ENCODE data around the gene NHP2.

NHP2 gene

DNA sequence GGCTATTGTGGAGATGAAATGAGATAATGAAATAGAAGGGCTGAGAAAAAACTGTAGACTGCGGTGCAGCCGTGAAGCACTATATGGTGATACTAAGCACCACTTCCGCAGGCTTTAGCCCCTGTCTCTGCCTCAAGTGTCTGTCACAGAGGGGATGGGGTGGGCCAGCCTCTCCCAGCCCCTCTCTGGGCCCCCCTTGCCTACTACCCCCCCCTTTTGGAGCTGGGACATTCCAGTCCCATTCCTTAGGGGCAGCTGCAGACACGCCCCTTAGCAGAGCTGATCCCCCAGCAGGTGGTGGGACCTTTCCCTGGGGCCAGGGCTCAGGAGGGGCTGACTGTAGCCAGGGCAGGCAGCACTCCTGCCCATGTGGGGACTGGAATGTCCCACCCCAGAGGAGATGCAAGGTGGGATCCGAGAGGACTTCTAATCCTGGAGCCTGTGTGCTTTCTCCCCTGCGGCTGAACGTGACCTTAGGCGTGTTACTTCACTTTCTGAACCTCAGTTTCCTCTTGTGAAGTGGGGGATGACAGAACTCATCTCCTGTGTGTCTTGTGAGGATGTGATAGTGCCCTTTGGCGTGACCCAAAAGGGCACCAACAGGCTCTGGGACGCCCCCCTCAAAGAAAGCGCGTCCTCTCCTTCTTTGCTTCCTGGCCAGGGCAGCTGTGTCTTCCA lies 38.4 kb downstream of the NHP2 start:
- in situ Hi-C loops (cut with MboI; ENCODE audit: low sequenced_read_pairs), result no loop called here

DNA sequence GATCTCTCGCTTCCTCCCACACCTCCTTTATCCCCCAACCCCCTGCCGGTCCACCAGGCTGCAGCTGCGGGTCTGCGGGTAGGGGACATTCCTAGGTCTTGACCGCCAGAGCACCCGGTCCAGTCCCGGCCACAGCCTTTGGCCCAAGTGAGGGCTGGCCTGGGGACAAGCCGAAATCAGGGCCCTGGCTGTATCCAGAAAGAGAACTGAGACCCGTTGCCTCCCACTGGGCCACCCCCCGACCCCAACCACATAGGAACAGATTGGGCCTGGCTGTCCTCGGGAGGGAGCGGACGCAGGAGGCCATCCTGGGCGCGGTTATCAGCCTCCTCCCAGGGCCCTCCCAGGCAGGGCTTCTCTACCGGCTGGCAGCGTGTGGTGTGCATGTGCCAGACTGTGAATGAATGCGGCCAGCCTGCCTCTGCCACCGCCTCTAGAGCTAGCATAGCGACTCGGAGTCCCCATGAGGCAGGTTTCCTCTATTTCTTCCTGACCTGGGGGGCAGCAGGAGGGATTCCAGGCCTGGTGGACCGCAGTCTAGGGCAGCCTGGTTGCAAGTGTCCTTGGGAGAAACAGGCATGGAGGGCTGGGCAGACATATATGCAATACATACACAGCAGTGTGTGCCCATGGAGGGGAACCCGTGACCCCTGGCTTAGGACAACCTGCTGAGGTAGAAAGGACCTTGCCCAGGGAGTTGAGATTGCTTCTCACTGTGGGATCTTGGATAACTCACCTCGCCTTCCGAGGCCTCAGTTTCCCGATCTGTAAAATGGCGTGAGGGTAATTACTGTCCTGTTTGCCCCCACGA lies 39.2 kb downstream of the NHP2 start:
- in situ Hi-C loops (cut with MboI; ENCODE audit: low sequenced_read_pairs), result no loop called here

DNA sequence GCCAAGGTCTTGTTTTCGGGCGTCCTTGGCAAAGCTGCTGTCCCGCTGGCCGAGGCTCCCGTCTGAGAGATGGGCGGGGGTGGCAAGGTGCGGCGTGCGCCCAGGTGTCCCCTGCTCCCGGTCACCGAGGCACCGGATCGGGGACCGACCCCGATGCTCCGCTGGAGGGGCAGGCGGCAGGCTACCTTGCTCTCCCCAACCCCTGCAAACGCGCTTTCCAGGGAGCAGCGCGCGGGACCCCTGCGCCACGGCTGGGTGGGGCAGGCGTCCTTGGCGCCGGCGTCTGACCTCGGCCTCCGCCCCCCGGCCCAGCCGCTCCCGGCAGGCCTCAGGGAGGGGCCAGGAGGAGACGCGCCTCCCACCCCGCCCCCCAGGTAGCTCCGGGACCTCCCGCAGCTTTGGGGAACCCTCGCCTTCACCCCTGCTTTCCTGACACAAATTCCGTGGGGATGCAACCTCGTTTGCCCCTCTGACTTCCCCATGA lies 39.8 kb downstream of the NHP2 start:
- in situ Hi-C loops (cut with MboI; ENCODE audit: low sequenced_read_pairs), result no loop called here

DNA sequence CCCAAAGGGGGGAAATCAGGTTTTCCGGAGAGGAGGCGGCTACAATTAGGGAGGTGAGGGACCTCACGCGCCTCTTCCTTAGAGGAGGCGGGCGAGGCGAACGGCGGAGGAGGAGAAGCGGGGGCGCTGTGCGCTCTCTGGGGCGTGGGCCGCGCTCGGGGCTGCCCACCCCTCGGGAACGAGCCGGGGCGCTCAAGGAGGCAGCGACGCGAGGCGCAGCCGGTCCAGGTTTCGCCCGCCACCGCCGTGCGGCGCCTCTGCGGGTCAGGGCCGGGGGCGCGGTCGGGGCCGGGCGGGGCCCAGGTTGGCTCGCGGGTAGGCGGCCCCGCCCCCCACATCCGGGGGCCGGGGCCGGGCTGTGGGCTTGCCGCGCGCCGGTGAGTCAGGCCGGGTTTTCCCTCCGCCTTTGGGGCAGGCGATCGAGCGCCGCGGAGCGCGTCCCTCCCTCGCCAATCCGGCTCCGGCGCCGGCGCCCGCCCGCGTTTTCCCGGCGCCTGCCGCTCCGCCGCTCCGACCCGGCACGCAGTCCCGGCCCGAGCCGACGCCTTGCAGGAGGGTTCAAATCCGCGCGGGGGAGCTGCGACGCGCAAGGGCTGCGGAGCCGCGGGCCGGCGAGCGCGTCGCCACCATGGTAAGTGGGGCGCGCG lies 40.4 kb downstream of the NHP2 start, which contains the start of gene N4BP3:
Gene N4BP3, plus strand, starts transcription at position 392 of the 647 bp plus-strand sequence. CDS start 6,052 bp downstream, outside the sequence.
- in situ Hi-C loops (cut with MboI; ENCODE audit: low sequenced_read_pairs), result no loop called here

DNA sequence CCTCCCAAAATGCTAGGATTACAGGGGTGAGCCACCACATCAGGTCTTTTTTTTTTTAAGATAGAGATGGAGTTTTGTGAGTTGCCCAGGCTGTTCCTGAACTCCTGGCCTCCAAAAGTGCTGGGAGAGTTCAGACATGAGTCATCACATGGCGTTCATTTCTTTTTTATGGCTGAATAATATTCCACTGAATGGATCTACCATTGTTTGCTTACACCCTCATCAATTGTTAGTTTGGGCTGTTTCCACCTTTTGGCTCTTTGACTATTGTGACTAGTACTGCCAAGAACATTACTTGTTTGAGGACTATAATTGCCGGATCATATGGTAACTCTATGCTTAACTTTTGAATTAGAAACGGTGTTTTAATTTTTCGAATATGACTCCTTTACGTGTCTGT lies 41.1 kb downstream of the NHP2 start:
- in situ Hi-C loops (cut with MboI; ENCODE audit: low sequenced_read_pairs), result no loop called here

DNA sequence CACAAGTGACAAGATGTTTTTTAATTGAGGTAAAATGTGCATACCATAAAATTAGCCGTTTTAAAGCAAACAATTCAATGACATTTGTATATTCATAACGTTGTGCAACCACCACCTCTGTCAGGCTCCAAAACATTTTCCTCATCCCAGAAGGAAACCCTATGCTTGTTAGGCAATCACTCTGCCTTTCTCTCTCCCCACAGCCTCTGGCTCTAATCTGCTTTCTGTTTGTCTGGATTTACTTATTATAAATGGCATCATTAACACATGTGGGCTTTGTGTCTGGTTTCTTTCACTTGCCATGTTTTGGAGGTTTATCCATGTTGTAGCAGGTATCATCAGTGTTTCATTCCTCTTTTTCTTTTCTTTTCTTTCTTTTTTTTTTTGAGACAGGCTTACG lies 41.8 kb downstream of the NHP2 start:
- in situ Hi-C loops (cut with MboI; ENCODE audit: low sequenced_read_pairs), result no loop called here

DNA sequence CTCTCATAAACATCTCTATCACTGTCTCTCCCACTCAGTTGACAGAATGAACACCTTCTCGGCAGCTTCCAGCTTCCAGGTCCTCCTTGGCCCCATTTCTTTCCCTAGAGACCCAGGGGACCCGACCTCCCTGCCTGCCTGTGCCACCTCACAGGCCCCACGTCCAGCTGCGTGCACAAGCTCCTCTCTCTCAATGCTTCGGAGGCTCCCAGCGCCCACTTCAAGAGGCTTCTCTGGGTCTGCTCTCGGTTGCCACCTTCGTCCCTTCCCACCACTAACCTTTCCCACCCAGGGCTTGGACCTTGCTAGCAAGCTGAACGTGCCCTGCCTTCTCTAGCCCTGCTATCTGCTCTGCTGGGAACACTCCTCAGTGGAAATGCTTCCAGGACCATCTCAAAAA lies 43.2 kb downstream of the NHP2 start:
- in situ Hi-C loops (cut with MboI; ENCODE audit: low sequenced_read_pairs), result no loop called here

DNA sequence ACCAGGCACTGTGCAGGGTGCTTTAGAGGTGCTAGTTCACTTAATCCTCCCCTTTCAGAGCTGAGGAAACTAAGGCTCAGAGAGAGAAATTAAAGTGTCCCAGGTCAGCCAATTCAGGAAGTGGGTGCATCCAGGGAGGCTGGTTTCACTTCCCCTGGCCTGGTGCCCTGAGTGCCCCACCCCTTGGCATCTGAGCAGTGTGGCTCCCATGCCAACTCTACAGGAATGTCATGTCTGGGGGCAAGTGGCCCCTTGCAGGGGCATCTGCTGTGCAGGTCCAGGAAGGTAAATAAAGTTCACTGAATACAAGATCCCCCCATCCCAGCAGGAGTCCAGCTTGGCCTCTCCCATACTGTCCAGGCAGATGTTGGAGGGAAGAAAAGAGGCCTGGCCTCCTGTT lies 44.7 kb downstream of the NHP2 start:
- in situ Hi-C loops (cut with MboI; ENCODE audit: low sequenced_read_pairs), result no loop called here

DNA sequence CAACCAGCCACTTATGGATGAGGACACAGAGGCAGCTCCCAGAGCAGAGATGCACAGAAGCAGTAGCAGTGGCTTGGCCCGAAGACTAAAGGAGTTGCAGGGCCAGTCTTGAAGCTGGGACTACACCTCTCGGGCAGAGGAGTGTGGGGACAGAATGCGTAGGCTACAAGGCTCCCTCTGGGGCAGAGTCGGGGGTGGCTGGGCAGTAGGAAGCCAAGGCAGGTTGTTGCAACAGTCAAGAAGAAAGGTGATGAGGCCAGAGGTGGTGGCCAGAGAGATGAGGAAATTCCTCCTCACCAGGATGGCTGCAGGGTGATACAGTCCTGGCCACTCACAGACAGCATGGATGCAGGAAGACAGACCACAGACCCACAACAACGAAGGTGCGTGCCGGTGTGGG lies 45.2 kb downstream of the NHP2 start:
- in situ Hi-C loops (cut with MboI; ENCODE audit: low sequenced_read_pairs), result no loop called here

DNA sequence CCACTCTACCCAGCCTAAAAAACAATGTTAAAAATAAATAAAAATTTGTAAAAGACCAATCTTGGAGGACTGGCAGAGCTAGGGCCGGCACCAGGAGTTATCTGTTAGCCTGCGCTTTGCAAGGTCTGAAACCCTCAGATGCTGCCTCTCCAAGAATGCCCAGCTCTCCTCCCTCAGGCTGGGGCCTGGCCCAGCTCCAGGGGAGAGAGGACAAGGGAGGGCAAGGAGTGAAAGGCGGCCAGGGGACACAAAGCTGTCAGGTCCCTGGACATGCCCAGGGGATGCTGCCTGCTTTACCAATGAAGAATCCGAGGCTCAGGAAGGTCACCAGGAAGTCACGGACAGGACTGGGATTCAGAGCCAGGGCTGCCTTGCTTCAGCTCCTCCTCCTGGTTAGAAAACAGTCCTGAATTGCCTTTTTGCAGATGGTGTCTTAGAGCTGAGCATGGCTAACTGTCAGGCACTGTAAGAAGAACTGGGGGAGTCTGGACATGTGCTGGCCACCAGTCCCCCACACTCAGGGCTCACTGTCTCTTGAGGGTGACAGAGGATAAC lies 45.9 kb downstream of the NHP2 start:
- in situ Hi-C loops (cut with MboI; ENCODE audit: low sequenced_read_pairs), result no loop called here

DNA sequence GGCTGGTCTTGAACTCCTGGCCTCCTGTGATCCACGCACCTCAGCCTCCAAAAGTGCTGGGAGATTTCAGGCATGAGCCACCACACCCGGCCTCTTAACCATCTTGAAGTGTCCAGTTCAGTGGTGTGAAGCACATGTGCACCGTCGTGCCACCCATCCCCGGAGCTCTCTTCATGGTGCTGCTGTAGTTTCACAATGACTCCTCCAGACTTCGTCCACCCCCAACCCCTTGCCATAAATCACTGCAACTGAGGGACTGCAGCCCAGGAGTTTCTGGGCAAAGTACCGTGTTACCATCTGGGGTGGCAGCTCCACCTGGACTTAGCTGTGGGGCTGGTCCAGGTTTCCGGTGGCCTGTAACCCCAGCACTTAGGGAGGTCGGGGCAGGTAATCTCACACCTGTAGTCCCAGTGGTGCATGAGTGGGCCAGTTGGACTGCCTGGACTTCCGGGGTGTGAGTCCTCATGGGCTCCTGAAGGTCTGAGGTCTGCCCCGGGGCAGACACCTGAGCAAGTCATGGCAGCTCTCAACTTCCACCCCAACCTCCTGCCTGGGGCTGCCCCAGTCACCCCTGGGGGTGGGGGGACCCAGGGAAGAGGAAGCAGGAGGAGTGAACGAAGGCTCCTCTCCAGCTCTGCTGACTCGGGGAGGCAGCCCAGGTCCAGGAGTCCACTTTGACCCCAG lies 47.0 kb downstream of the NHP2 start:
- in situ Hi-C loops (cut with MboI; ENCODE audit: low sequenced_read_pairs), result no loop called here

DNA sequence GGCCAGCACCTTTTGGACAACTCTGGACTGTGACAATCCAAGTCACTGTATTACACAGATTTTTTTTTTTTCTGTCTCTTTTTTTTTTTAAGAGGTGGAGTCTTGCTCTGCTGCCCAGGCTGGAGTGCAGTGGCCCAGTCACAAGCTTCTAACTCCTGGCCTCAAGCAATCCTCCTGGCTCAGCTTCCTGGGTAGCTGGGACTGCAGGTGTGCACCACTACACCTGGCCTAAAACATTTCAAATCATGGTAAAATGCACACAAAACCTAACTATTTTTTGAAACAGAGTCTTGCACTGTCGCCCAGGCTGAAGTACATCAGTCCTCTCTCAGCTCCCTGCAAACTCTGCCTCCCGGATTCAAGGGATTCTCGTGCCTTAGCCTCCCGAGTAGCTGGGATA lies 47.6 kb downstream of the NHP2 start:
- in situ Hi-C loops (cut with MboI; ENCODE audit: low sequenced_read_pairs), result no loop called here

DNA sequence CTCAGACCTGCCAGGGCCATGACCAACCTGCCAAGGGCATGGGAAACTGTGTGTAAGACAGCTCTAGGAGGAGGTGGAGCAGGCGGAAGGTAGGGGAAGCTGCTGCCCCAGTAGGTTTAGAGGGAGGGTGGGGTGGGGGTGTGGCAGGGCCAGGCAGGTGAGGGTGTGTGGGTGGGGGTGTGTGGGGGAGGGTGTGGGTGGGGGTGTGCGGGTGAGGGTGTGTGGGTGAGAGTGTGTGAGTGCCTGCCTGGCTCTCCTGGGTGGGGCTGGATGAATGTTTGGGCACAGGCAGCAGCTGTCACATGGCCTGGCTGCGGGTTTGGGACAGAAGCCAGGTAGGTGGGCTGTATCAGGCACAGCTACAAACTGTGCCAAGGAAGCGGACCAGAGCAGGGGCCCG lies 49.2 kb downstream of the NHP2 start:
- in situ Hi-C loops (cut with MboI; ENCODE audit: low sequenced_read_pairs), result no loop called here

DNA sequence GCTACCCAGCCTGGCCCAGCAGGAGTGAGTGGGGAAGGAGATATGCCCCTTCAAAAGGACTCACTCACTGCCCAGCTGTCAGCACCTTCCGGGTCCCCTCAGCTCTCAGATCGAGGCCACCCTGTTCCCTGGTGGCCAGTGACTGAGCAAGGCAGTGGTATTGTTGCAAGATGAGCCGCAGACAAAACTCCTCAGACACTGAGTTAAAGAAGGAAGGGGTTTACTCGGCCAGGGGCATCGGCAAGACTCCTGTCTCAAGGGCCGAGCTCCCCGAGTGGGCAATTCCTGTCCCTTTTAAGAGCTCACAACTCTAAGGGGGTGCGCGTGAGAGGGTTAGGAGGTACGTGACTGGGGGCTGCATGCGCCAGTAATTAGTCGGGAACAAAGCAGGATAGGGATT lies 50.1 kb downstream of the NHP2 start:
- in situ Hi-C loops (cut with MboI; ENCODE audit: low sequenced_read_pairs), result no loop called here
